Measurements from ENCODE around the gene KDM4B.

Gene KDM4B

GRCh38 chr19:4968462-4969291 is at the start of gene KDM4B:
TSS of gene KDM4B (plus strand) at chr19:4969113. CDS start at chr19:5032891, 63,778 bp downstream.
- POLR2A ChIA-PET, result interaction anchor here (0.5 to 1.3 kb wide), 11 partner anchors 11 to 1269 kb away, joined by 3 to 9 read pairs (median 3); partner anchors contain the start of gene PLIN3
- peak; percentile 100 for DNase-seq (ENCODE audit: extremely low spot score)
- TF ChIP-seq CTCF (IDR thresholded peaks at IDR 0.05; ENCODE audit: control extremely low read depth, extremely low read depth, low read depth, missing control alignments), result no peak
- CTCF ChIA-PET, result interaction anchor here (0.6 to 1.9 kb wide), 5 partner anchors 9 to 178 kb away, joined by 3 to 7 read pairs (median 6); partner anchors contain the start of gene FEM1A

- no peak for DNase-seq (ENCODE audit: extremely low spot score)
- ChIA-PET CTCF (interaction anchor here (1.0 to 1.3 kb wide), 2 partner anchors 8 to 11 kb away, joined by 4 to 5 read pairs; no protein-coding TSS in a partner anchor), POLR2A (no interaction called here)
- no peak for TF ChIP-seq CTCF (IDR thresholded peaks at IDR 0.05; ENCODE audit: control extremely low read depth, extremely low read depth, low read depth, missing control alignments)
Observed at GRCh38 chr19:4922530-4923275, 46.2 kb upstream of the KDM4B start.

- CTCF ChIA-PET, result interaction anchor here (1.0 kb wide), 1 partner anchor 9 kb away, joined by 4 read pairs; no protein-coding TSS in a partner anchor
- no peak for TF ChIP-seq CTCF (IDR thresholded peaks at IDR 0.05; ENCODE audit: control extremely low read depth, extremely low read depth, low read depth, missing control alignments)
- POLR2A ChIA-PET, result no interaction called here
- DNase-seq (ENCODE audit: extremely low spot score), result no peak
Observed at GRCh38 chr19:4923276-4923747, 45.6 kb upstream of the KDM4B start.

GRCh38 chr19:4929186-4929585 is 39.7 kb upstream of the KDM4B start:
- CTCF ChIA-PET, result interaction anchor here (0.8 to 2.1 kb wide), 5 partner anchors 12 to 138 kb away, joined by 3 to 9 read pairs (median 3); partner anchors contain the start of genes FEM1A and PLIN3
- peak; percentile 13 for DNase-seq (ENCODE audit: extremely low spot score)
- POLR2A ChIA-PET, result no interaction called here
- no peak for TF ChIP-seq CTCF (IDR thresholded peaks at IDR 0.05; ENCODE audit: control extremely low read depth, extremely low read depth, low read depth, missing control alignments)

- DNase-seq (ENCODE audit: extremely low spot score), result peak; percentile 15
- no peak for TF ChIP-seq CTCF (IDR thresholded peaks at IDR 0.05; ENCODE audit: control extremely low read depth, extremely low read depth, low read depth, missing control alignments)
- ChIA-PET CTCF (interaction anchor here (0.6 to 1.9 kb wide), 2 partner anchors 17 to 100 kb away, joined by 3 to 6 read pairs; no protein-coding TSS in a partner anchor), POLR2A (no interaction called here)
Observed at GRCh38 chr19:4930664-4931063, 38.2 kb upstream of the KDM4B start.

- DNase-seq (ENCODE audit: extremely low spot score), result no peak
- ChIA-PET CTCF (no interaction called here), POLR2A (interaction anchor here (0.6 kb wide), 1 partner anchor 16 kb away, joined by 4 read pairs; no protein-coding TSS in a partner anchor)
- no peak for TF ChIP-seq CTCF (IDR thresholded peaks at IDR 0.05; ENCODE audit: control extremely low read depth, extremely low read depth, low read depth, missing control alignments)
Observed at GRCh38 chr19:4932711-4933110, 36.2 kb upstream of the KDM4B start.
